H1 (cell line): ENCODE measurements around the gene CD47. TPM values are rescaled to one million over a fixed set of nuclear protein-coding genes. Genes with fewer than 3 reads are reported as not detected.

Experiments
- CTCF ChIA-PET: fragments of 300-600 bp; sonication (Branson Sonifier 250); formaldehyde crosslinking; loops from one replicate; lab custom pipeline; 2021; ENCODE audit not compliant: partially characterized antibody; lab: Charles Lee
- POLR2A ChIA-PET: fragments of 300-600 bp; sonication (Branson Sonifier 250); formaldehyde crosslinking; loops from one replicate; lab custom pipeline; 2021; ENCODE audit warnings: inconsistent platforms; ENCODE audit not compliant: partially characterized antibody; lab: Charles Lee
- DNase-seq, 2 experiments: peaks; one replicate each; pipeline versions ENCODE4 v3.0.0 to v3.0.0-alpha.2; 2010 to 2022; ENCODE audit warnings: low spot score in 2 of 2, low read depth in 1 of 2, mixed read lengths in 1 of 2
- FAIRE-seq: peaks from 2 replicates; lab custom pipeline; 2011; peaks lifted over from hg19 to GRCh38; lab: Jason Lieb, UNC
- H2AFZ ChIP-seq: 2 replicates; pipeline ENCODE4 v1.8.1; 2012; ENCODE audit warnings: low read length, inconsistent platforms
- H2AK5ac ChIP-seq: 2 replicates; pipeline ENCODE4 v1.6.1; 2013; ENCODE audit warnings: low read depth, low read length
- H2BK120ac ChIP-seq: replicated peaks from 2 replicates; pipeline ENCODE3; 2013; ENCODE audit warnings: low read depth, low read length, inconsistent platforms
- H2BK12ac ChIP-seq: 2 replicates; pipeline ENCODE4 v1.6.1; 2013; ENCODE audit warnings: low read depth, low read length
- H2BK15ac ChIP-seq: 2 replicates; pipeline ENCODE4 v1.6.1; 2013; ENCODE audit warnings: low read length
- H2BK20ac ChIP-seq: 2 replicates; pipeline ENCODE4 v1.6.1; 2013; ENCODE audit warnings: low read length
- H2BK5ac ChIP-seq: 2 replicates; pipeline ENCODE4 v1.6.1; 2013; ENCODE audit warnings: low read depth, low read length
- H3K14ac ChIP-seq: 2 replicates; pipeline ENCODE4 v1.6.1; 2013; ENCODE audit warnings: inconsistent platforms; ENCODE audit not compliant: insufficient read length
- H3K18ac ChIP-seq: 2 replicates; pipeline ENCODE4 v1.6.1; 2013; ENCODE audit warnings: low read length; ENCODE audit errors: extremely low read depth
- H3K23ac ChIP-seq: 2 replicates; pipeline ENCODE4 v1.6.1; 2013; ENCODE audit warnings: inconsistent platforms; ENCODE audit not compliant: insufficient read length
- H3K23me2 ChIP-seq: 2 replicates; pipeline ENCODE4 v1.6.1; 2013; ENCODE audit warnings: low read depth, low read length
- H3K27ac ChIP-seq: 2 replicates; pipeline ENCODE4 v1.6.1; 2011; ENCODE audit warnings: low read depth, low read length, inconsistent platforms
- H3K27me3 ChIP-seq, 4 experiments: replicated peaks in 1 of 4; 1 replicate in 1 of 4; 2 replicates in 3 of 4; pipeline versions ENCODE4 v1.6.1 to v1.8.1; 2011 to 2013; ENCODE audit warnings: low read length in 3 of 4, mild to moderate bottlenecking in 3 of 4, inconsistent platforms in 2 of 4, mixed read lengths in 2 of 4, moderate library complexity in 1 of 4; ENCODE audit not compliant: control insufficient read depth in 3 of 4, insufficient read depth in 3 of 4; ENCODE audit errors: extremely low read depth in 1 of 4
- H3K36me3 ChIP-seq, 4 experiments: 2 replicates each; pipeline versions ENCODE4 v1.6.1 to v1.8.1; 2011 to 2013; ENCODE audit warnings: mild to moderate bottlenecking in 4 of 4, low read length in 3 of 4, moderate library complexity in 2 of 4, control low read depth in 1 of 4, inconsistent platforms in 1 of 4; ENCODE audit not compliant: insufficient read depth in 4 of 4, control insufficient read depth in 2 of 4
- H3K4ac ChIP-seq: replicated peaks from 2 replicates; pipeline ENCODE3; 2013; ENCODE audit warnings: low read length, low read depth, mixed read lengths, inconsistent platforms; ENCODE audit not compliant: insufficient read length
- H3K4me1 ChIP-seq, 4 experiments: replicated peaks in 1 of 4; 1 replicate in 1 of 4; 2 replicates in 3 of 4; pipeline versions ENCODE4 v1.6.1 to v1.8.1; 2011 to 2013; ENCODE audit warnings: low read length in 3 of 4, inconsistent platforms in 2 of 4, mixed read lengths in 1 of 4; ENCODE audit not compliant: insufficient read depth in 4 of 4, control insufficient read depth in 3 of 4
- H3K4me2 ChIP-seq, 2 experiments: 2 replicates each; pipeline versions ENCODE4 v1.6.1 to v1.8.1; 2011 to 2013; ENCODE audit warnings: low read depth in 2 of 2, low read length in 2 of 2, control low read depth in 1 of 2, inconsistent platforms in 1 of 2, mild to moderate bottlenecking in 1 of 2; ENCODE audit not compliant: insufficient read depth in 1 of 2
- H3K4me3 ChIP-seq, 4 experiments: fragments of 200-600, 300-600 bp in 1 of 4; sonication (generic), shearing (Covaris generic), sonication (Bioruptor Twin) in 1 of 4; 2 replicates each; pipeline versions ENCODE4 v1.5.1 to v1.8.1; 2011 to 2016; ENCODE audit warnings: low read length in 4 of 4, low read depth in 3 of 4, control low read depth in 2 of 4, inconsistent platforms in 2 of 4, mild to moderate bottlenecking in 2 of 4, mixed read lengths in 1 of 4, moderate library complexity in 1 of 4; ENCODE audit not compliant: insufficient read depth in 2 of 4; ENCODE audit errors: extremely low read depth in 1 of 4
- H3K56ac ChIP-seq: replicated peaks from 2 replicates; pipeline ENCODE3; 2013; ENCODE audit warnings: low read depth, mild to moderate bottlenecking, mixed read lengths, low read length, inconsistent platforms; ENCODE audit not compliant: insufficient read length
- H3K79me1 ChIP-seq: 2 replicates; pipeline ENCODE4 v1.6.1; 2013; ENCODE audit warnings: low read depth, low read length, control low read depth
- H3K79me2 ChIP-seq, 2 experiments: 2 replicates each; pipeline versions ENCODE4 v1.6.1 to v1.8.1; 2012 to 2013; ENCODE audit warnings: low read length in 2 of 2, mild to moderate bottlenecking in 2 of 2, inconsistent platforms in 1 of 2; ENCODE audit not compliant: insufficient read depth in 2 of 2, control insufficient read depth in 1 of 2
- H3K9ac ChIP-seq, 4 experiments: replicated peaks in 1 of 4; 1 replicate in 1 of 4; 2 replicates in 3 of 4; pipeline versions ENCODE4 v1.6.1 to v1.8.1; 2011 to 2013; ENCODE audit warnings: low read depth in 3 of 4, low read length in 3 of 4, control low read depth in 2 of 4, mild to moderate bottlenecking in 2 of 4, moderate library complexity in 2 of 4, inconsistent platforms in 1 of 4; ENCODE audit errors: extremely low read depth in 1 of 4
- H3K9me3 ChIP-seq, 2 experiments: 2 replicates each; pipeline versions ENCODE4 v1.6.1 to v1.8.1; 2012 to 2013; ENCODE audit warnings: mild to moderate bottlenecking in 2 of 2, moderate library complexity in 2 of 2, control low read depth in 1 of 2, inconsistent platforms in 1 of 2, low read depth in 1 of 2, low read length in 1 of 2, mixed read lengths in 1 of 2; ENCODE audit not compliant: insufficient read depth in 2 of 2
- H4K20me1 ChIP-seq, 2 experiments: replicated peaks in 1 of 2; 2 replicates each; pipeline versions ENCODE3 to v1.8.1; 2011 to 2013; ENCODE audit warnings: inconsistent platforms in 2 of 2, low read length in 2 of 2, mild to moderate bottlenecking in 1 of 2; ENCODE audit not compliant: insufficient read depth in 2 of 2, control insufficient read depth in 1 of 2
- H4K5ac ChIP-seq: 2 replicates; pipeline ENCODE4 v1.6.1; 2013; ENCODE audit warnings: low read length, low read depth, mixed read lengths, inconsistent platforms; ENCODE audit not compliant: insufficient read length
- H4K8ac ChIP-seq: 2 replicates; pipeline ENCODE4 v1.8.0; 2013; ENCODE audit warnings: mild to moderate bottlenecking, moderate library complexity, low read length, inconsistent platforms; ENCODE audit not compliant: insufficient read depth; ENCODE audit errors: extremely low read depth
- H4K91ac ChIP-seq: replicated peaks from 2 replicates; pipeline ENCODE3; 2013; ENCODE audit warnings: low read length, mixed read lengths, inconsistent platforms; ENCODE audit not compliant: insufficient read length
- BACH1 ChIP-seq: IDR thresholded peaks from 2 replicates; pipeline ENCODE4 v1.6.1; 2012; ENCODE audit warnings: low read length, improper control_type of control experiment
- BRCA1 ChIP-seq: IDR thresholded peaks from 2 replicates; pipeline ENCODE4 v1.6.1; 2012; ENCODE audit warnings: low read depth, low read length, improper control_type of control experiment
- CBX5 ChIP-seq: fragments of 300-800, 300-1000 bp; sonication (generic); IDR thresholded peaks from 2 replicates; pipeline ENCODE4 v1.7.1; 2016; ENCODE audit warnings: antibody characterized with exemption, low read length, low read depth
- CHD2 ChIP-seq: IDR thresholded peaks from 2 replicates; pipeline ENCODE4 v1.6.1; 2012; ENCODE audit warnings: low read length, improper control_type of control experiment
- MAFK ChIP-seq: IDR thresholded peaks from 2 replicates; pipeline ENCODE4 v1.6.1; 2012; ENCODE audit warnings: low read depth, mild to moderate bottlenecking, improper control_type of control experiment, low read length
- NANOG ChIP-seq: IDR thresholded peaks from 2 replicates; pipeline ENCODE4 v1.6.1; 2011; ENCODE audit warnings: low read length, low read depth, mild to moderate bottlenecking, inconsistent platforms; ENCODE audit not compliant: insufficient read depth, poor library complexity, severe bottlenecking
- SAP30 ChIP-seq: fragments of 300-600 bp; sonication (generic); IDR thresholded peaks from 2 replicates; pipeline ENCODE4 v1.7.1; 2012; ENCODE audit warnings: low read length, moderate library complexity, mild to moderate bottlenecking, inconsistent platforms; ENCODE audit not compliant: insufficient read depth, insufficient replicate concordance
- WGBS, 2 experiments: shearing (Covaris generic) in 1 of 2; methylation state at CpG; one replicate each; pipeline versions ENCODE4 v1.1.6 to v1.1.7; 2013 to 2015; ENCODE audit warnings: low lambda C conversion rate in 2 of 2, mixed read lengths in 2 of 2, inconsistent platforms in 1 of 2, low coverage in 1 of 2, missing lambda C conversion rate in 1 of 2; ENCODE audit not compliant: insufficient replicate concordance in 2 of 2, insufficient coverage in 1 of 2, insufficient read length in 1 of 2; ENCODE audit errors: extremely low coverage in 1 of 2, missing lambda C conversion rate in 1 of 2; 5-methylcytosine and 5-hydroxymethylcytosine counted together
- polyA plus RNA-seq, 7 experiments: library from polyadenylated mRNA; depleted of rRNA in 3 of 7; stranded (reverse) in 5 of 7; unstranded in 2 of 7; fragments of >200 nt in 5 of 7; fragments of 200-250 nt in 2 of 7; gene quantifications; 1 replicate in 5 of 7; 2 replicates in 1 of 7; 4 replicates in 1 of 7; pipeline versions ENCODE4 v1.2.1 to v1.2.3, GENCODE V29; 2011 to 2013; ENCODE audit warnings: missing spikeins in 2 of 7, mixed read lengths in 2 of 7
- total RNA-seq: library from RNA; stranded (reverse); fragmentation: NEBNext Ultra II Directional; extraction: Animal tissue kit (Norgen Biotek cat#: 25700); gene quantifications from 2 replicates; pipeline ENCODE4 v1.2.1, GENCODE V29; 2021

The CD47 gene
- total and polyA plus RNA-seq, 2 of the 8 experiments (the other 6 are each of a cell fraction or from before 2014, with no cell fraction given), result 14.4 to 19.3 TPM

GRCh38 chr3:108110934-108111333 lies 20.1 kb upstream of the CD47 start:
- H3K79me2 ChIP-seq, result no peaks in the 10 kb centered on the region
- no peak overlapping the region for H2BK20ac ChIP-seq
- peaks cover 0 to 5% (median 0%) of the 10 kb centered on the region in 4 experiments; a peak in 1 of 7 replicates for H3K4me1 ChIP-seq
- no peak overlapping the region for H3K4me2 ChIP-seq
- no peaks in the 10 kb centered on the region for H3K27me3 ChIP-seq
- ChIA-PET POLR2A (no interaction called here), CTCF (no interaction called here)
- 91% methylated on average over 3 of the region's 3 CpGs; no CpG with 5 or more reads in 1 of the 2 experiments for WGBS, 2 experiments
- no peak overlapping the region for H2BK5ac ChIP-seq
- no peak overlapping the region for H2BK15ac ChIP-seq
- no peak overlapping the region for H3K56ac ChIP-seq
- no peaks in the 10 kb centered on the region for H3K36me3 ChIP-seq
- no peak overlapping the region for H4K5ac ChIP-seq
- no peak overlapping the region for H3K18ac ChIP-seq
- no peaks in the 10 kb centered on the region for H3K79me1 ChIP-seq
- DNase-seq (no peak), FAIRE-seq (no peak)
- H4K8ac ChIP-seq, result no peak overlapping the region
- no peaks in the 10 kb centered on the region for H3K23me2 ChIP-seq
- no peak overlapping the region for H3K4ac ChIP-seq
- peaks cover 0 to 2% of the 10 kb centered on the region in 2 experiments for H4K20me1 ChIP-seq
- no peak overlapping the region for H4K91ac ChIP-seq
- no peak overlapping the region for H3K9ac ChIP-seq
- no peak overlapping the region for H3K4me3 ChIP-seq
- no peak overlapping the region for H2AFZ ChIP-seq
- no peak overlapping the region for H2BK12ac ChIP-seq
- H3K9me3 ChIP-seq, result no peaks in the 10 kb centered on the region
- no peak overlapping the region for H2AK5ac ChIP-seq
- no peak overlapping the region for H2BK120ac ChIP-seq
- H3K27ac ChIP-seq, result no peak overlapping the region
- no peak overlapping the region for H3K14ac ChIP-seq
- no peak overlapping the region for H3K23ac ChIP-seq
- no peak for TF ChIP-seq NANOG
- TF ChIP-seq MAFK, result no peak
- no peak for TF ChIP-seq CBX5
- TF ChIP-seq CHD2, result no peak
- no peak for TF ChIP-seq BRCA1
- no peak for TF ChIP-seq BACH1
- TF ChIP-seq SAP30, result no peak
